Activated CD4-positive, alpha-beta T cell treated with anti-CD3 and anti-CD28 coated beads, Interleukin-2, amount 50 U/mL, for 4 hours (primary cell): ENCODE measurements around the gene EIF3J.
"Not testable (repeated sequence)": the region's sequence is repeated elsewhere in the genome, so short reads cannot be mapped to it uniquely, and the experiment has no call there.

Experiments used
- DNase-seq, 2 experiments: peaks; one replicate each; pipeline ENCODE4 v3.0.0-alpha.2; 2020

Gene EIF3J

DNA sequence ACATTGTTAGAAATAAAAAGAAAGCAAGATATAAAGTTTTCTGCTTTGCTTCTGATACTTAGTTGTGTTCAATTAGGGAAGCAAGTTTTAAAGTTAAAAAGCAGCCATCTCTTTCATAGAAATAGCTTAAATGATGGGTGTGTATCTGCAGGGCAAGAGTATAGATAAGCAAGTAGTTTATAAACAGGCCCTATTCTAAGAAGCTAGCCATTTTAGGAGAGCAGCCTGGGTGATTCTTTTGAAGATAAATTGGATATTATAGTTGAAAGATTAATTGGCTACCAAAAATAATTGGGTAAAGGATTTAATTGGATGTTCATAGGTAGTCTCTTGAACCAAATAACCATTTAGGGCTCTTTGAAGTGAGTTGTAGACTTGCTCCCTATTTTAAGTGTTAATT lies 5.6 kb downstream of the EIF3J start:
- no peak for DNase-seq

DNA sequence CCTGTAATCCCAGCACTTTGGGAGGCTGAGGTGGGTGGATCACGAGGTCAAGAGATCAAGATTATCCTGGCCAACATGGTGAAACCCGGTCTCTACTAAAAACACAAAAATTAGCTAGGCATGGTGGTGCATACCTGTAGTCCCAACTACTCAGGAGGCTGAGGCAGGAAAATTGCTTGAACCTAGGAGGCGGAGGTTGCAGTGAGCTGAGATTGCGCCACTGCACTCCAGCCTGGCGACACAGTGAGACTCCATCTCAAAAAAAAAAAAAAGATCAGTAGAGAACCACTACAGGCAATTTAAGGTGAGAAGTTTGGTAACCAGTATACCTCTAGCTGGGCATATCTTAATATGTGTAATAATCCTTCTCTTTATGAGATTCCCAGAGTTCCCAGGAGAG lies 7.8 kb downstream of the EIF3J start:
- DNase-seq = not testable (repeated sequence)

DNA sequence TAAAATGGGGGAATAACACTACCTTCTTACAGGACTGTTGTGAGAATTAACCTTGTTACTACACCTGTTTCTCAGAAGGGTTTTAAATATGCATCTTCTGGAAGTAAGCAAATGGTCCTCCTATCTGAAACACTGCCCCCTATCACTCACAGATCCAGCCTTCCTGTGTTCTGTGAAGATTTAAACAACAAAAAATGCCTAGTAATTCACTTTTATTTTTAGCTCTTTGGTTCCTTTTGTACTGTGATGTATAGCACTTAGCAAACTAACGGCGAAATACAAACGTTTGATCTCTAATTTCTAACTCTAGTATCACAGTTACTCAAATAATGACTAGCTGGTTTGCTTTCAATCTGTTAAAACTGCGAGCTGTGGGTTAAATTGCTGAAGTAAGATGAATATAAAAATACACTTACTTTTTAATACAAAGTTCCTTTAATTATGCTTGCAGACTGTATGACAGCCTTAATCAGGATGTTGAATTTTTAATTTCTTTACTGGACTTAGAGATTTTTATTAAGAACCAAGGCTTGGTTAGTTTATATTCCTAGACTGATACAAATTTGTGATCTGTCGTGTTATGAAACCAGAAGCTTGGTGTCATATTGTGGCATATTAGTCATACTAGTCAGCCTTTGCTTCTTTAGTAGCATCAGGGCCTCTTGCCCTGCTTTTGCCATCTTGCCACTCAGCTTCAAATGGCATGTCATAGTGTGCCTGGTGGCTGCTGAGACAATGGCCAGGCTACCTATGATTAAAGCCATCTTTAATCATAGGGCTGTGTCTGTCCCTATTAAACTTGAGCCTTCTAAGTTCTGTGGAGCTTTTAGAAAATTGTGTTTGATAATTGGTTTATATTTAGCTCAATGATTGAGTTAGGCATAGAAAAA lies 9.2 kb downstream of the EIF3J start:
- DNase-seq = no peak

DNA sequence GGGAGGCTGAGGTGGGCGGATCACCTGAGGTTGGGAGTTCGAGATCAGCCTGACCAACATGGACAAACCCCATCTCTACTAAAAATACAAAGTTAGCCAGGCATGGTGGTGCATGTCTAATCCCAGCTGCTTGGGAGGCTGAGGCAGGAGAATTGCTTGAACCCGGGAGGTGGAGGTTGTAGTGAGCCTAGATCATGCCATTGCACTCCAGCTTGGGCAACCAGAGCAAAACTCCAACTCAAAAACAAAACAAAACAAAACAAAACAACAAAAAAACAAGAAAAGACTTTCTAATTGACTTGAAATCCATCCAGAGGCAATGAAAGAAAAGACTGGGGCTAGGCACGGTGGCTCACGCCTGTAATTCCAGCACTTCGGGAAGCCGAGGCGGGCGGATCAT lies 12.2 kb downstream of the EIF3J start:
- DNase-seq = not testable (repeated sequence)

DNA sequence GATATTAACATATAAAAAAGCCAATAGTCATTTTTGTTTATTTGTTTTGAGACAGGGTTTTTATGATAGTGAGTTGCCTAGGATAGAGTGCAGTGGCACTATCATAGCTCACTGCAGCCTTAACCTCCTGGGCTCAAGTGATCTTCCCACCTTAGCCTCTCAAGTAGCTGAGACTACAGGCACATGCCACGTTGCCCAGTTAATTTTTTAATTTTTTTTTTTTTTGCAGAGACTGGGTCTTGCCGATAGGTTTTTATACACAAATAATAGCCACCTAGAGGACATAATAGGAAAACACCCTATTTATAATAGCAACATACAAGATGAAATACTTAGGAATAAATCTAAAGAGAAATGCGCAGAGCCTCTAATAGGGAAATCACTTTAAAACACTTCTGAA lies 13.3 kb downstream of the EIF3J start:
- no peak for DNase-seq

DNA sequence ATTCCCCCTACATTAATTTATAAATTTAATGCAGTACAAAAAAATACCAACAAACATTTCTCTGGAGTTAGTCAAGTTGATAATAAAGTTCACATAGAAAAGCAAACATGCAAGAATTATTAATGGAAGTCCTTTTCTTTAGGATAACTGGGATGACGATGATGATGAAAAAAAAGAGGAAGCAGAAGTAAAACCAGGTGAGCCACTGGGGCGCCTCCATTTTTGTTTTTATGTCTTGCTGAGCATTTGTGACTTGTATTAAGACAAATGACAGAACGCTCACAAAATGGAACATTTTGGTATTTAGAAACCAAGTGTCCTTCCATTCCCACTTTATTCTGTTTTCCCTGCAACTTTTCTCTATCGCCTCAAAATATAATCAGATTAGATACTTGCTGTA lies 13.8 kb downstream of the EIF3J start:
- no peak for DNase-seq

DNA sequence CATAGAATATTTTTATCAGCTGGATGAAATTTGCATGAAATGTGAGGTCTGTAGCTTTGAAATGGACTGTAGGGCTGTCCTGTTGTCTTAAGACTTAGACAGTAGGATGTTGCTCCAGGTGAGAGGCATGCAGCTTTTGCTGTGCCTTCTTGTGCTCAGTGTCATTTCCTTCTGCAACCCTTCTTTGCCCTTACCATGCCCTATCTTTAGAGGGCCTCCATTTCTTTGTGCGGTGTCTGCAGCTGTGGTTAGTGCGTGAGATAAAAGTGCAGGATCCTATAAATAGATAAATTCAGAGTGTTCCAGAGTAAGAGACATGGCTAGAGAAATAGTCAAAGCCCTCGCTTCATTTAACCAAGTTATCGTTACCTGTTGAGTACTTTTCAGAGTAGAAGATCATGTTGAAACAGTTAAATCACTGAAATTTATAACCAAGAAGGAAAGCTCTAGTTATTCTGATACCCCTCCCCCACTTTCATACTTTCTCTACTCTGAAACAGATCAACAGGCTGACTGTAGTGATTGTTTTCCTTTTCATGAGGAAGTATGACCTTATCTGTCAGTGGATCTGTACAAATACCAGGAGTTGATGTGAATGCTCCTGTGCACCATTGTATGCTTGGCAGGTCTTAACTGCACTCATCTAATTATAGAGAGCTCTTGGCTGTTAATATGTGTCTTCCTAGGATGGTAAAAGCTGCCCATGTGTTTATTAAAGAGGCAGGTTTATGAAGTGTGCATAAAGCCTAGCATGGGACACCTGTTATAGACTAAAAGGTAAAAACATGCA lies 18.2 kb downstream of the EIF3J start:
- no peak for DNase-seq

DNA sequence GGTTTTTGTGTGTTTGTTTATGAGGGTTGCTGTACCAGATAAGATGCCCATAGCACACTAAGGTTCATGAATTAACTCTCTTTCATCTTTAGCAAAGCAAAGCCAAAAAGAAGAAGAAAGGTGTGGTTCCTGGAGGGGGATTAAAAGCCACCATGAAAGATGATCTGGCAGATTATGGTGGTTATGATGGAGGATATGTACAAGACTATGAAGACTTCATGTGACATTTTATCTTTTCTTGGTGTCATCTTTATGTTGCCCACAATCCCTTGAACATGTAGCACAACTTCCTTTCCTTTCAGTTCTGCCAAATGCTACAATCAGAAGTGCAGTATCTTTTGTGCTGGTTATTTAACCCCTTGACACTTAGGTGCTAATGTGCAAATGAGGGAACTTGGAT lies 24.0 kb downstream of the EIF3J start:
- not testable (repeated sequence) for DNase-seq

DNA sequence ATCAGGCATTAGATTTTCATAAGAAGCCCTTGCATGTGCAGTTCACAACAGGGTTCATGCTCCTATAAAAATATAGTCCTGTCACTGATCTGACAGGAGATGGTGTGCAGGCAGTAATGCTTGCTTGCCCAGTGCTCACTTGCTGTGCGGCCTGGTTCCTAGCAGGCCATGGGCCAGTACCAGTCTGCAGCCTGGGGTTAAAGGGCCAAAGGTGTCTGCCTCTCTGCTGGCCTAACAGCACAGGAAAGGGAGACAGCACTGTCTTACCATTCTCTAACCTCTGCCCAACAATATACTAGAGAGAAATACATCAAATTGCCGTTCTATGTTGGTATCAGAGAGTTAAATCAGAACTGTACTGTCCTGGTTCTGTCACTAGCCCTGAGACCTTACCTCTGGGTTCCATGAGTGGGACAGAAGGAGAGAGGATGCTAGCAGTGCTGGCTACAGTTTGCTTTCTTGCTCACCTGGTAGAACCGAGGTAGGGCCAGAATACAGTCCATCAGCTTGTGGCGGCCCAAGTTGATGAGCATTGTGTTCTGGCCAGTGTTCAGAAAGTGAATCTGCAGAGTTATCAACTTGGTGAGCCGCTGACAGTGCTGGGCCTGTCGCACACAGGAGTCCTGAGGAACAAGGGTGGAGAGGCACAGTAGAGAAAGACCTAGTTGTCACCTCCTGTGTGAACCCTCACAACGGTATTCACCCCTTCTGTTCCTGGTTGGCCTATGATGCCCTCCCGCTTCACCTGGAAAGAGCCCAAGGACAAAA lies 28.6 kb downstream of the EIF3J start:
- DNase-seq = no peak

DNA sequence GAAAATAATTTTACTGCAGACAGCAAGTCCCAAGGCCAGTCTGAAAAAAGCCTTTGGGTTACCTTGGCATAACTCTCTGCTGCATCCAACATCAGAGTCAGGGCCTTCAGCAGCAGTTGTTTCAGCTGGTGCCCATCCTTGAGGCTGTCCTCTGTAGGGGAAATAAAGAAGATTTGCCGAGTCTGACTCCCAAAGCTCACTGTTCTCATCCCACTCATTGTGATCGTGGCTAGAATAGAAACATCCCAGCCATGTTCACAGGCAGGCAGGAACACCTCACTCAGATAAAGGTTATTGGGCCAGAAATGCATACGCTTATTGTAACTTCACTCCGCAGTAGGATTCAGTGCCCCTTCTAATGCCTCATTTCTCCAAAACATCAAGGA lies 29.2 kb downstream of the EIF3J start:
- no peak for DNase-seq

DNA sequence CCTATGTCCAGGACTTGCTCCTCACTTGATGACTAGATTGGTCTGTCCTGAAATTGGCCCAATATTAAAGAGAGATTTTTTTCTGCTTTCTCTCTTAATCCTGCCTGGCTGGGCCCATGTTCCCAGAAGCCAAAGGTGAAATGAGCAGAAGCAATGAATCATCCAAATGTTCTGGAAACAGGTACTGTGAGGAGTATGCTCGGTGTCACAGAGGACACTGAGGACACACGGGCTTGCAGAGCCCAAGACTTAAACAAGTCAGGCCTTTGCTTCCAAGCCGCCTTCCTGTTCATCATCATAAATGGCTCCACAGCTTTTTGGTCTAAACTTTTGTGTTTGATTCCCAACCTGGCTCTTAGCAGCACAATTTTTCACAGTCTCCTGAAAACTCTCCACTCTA lies 31.4 kb downstream of the EIF3J start:
- no peak for DNase-seq

DNA sequence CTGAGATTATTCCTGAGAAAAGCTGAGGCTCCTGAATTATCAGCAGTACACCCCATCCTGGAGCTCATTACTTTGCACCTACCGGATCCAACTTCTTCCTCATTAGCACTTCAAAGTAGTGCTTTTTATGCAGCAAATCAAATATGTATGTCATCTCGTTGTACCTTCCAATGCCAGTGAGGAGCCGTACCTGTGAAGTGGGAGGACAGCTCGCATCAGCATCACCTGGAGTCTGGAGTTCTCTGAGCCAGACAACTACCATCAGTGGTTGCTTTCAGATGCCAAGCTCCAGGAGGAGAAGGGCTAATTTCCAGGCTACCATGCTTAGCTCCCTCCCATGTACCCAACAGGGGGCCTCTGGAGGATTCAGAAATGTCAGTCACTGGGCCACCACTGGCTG lies 32.4 kb downstream of the EIF3J start:
- no peak for DNase-seq

DNA sequence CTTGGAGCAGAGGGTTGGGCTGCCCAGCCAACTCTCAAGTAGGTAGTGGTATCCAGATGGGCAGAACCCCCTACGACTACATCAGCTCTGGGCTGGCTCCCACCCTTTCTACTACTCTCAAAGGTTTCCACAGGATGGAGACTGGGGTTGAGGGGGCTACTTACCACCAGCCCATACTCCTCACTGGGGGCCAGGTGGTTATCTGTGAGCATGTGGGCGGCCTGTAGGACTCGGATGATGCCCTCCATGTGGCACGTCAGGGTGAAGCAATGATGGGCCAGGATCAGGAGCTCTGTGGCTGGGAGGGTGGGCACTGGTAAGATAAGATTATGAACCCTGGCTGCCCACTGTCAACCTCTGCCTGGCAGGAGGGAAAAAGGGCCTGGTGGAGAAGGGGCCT lies 33.4 kb downstream of the EIF3J start:
- DNase-seq = no peak

DNA sequence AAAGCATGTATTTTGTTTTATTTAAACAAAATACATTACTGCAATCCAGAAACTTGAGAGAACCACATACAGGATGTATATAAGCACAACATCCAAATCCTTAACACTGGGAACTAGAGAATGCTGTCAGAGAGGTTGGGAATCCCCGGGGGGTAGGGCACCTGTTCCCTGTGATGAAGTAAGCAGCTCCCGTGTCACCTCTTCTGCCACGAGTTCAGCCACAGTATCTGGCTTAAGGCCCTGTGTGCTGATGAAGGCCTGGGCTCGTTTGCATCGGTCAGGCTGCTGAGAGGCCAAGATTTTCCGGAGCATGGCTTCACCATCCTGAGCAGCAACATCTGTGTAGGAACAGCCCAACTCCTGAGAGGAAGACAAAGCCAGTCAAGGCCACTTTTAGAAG lies 36.4 kb downstream of the EIF3J start:
- no peak for DNase-seq

DNA sequence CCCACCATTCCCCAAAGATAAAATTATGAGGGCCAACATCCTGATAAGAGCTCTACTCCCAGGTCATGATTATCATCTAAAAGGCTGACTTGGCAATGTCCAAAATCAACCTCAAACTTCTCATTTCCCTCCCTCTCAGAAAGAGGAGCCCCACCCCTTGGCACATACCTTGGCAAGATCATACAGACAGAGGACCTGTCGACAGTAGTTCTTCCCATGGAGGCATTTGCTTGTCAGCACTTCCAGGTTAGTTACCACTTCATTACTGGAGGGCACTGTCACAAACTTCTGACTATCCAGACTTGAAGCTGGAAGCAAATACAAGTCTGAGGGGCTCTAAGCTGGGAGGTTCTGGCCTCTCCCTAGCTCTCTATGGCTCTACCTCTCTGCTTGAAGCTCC lies 37.8 kb downstream of the EIF3J start:
- DNase-seq = no peak

DNA sequence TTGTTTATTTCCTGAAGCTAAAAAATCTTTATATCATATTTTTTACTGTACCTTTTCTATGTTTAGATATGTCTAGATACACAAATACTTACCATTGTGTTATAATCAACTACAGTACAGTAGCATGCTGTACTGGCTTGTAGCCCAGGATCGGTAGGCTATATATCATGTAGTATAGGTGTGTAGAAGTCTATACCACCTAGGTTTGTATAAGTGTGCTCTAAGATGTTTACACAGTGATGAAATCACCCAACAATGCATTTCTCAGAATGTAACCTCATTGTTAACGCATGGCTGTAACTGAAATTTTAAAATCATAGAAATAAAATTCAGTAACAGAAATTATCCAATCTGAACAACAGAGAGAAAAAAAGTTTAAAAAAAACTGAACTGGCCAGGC lies 43.2 kb downstream of the EIF3J start:
- DNase-seq = no peak

DNA sequence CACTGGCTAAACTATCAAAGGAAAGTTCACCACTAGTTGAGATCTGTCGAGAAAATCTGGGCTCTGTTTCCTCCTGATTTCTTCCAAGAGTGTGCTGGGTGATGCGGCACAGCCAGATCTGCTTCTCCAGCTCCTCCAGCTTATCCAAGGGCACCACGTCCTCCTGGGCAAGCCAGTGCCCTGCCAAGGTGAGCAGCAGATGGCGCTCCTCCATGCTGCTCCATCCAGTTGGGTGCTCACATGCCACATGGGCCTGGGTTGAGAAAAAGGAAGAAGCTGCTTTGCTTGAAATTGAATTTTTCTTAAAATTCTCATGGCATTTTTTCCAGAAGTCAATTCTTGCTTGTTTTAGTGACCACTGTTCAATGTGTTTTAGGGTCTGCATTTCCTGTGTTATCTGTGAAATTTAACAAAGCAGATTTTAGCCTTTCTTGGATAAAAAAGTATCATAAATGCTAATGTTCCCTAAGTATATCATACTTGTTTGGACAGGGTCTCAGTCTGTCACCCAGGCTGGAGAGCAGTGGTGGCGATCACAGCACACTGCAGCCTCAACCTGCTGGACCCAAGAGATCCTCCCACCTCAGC lies 47.3 kb downstream of the EIF3J start:
- DNase-seq = peak; percentile 50

DNA sequence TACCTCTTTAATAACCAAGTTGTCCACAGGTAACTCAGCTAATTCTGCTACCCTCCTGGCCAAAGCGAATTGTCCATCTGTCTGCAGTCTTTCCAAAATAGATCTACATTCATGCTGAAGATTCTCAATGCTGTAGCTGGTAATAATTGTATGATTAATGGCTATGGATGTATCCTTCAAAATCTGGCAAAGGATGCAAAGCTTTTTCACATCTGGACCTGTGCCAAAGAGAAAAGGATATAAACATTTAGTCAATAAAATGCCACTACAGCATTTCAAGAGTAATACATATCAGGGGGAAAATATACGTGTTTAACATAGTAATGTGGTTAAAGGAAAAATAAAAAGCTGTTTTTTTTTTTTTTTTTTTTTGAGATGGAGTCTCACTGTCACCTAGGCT lies 48.7 kb downstream of the EIF3J start:
- DNase-seq = no peak

DNA sequence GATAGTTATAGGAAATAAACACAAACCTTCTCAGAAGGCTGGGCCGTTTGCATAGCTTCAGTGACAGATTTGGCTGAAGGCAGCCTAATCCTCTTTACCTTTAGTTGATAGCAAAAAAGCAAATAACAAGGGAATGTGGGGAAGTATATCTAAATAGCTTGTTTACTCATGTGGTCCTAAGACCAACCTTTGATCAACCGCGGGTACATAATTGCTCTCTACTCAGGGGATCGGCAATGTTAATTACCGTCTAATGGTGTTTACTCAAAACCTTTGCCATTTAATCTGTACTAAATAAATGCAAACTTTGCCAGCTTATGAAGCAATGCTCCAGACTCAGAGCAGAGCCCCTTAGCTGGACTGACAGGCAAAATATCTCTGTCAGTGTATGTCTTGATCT lies 51.6 kb downstream of the EIF3J start:
- DNase-seq = no peak

DNA sequence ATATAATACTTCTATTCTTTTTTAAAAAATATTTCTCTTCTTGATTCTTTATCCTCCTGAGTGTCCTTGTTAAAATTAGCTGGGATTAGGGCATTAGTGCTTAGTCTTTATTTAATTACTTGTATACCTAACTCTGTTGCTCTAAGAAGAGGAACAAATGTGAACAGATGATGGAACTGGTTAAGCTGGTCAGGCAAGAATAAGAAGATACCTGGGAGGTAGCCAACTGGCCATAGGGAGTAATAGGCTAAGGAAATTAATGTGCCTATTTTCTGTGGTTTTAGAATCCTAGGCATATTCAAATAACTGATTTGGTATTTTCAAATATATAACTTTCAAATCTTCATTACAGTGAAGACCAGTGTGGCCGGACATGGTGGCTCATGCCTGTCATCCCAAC lies 54.4 kb downstream of the EIF3J start:
- DNase-seq = no peak

DNA sequence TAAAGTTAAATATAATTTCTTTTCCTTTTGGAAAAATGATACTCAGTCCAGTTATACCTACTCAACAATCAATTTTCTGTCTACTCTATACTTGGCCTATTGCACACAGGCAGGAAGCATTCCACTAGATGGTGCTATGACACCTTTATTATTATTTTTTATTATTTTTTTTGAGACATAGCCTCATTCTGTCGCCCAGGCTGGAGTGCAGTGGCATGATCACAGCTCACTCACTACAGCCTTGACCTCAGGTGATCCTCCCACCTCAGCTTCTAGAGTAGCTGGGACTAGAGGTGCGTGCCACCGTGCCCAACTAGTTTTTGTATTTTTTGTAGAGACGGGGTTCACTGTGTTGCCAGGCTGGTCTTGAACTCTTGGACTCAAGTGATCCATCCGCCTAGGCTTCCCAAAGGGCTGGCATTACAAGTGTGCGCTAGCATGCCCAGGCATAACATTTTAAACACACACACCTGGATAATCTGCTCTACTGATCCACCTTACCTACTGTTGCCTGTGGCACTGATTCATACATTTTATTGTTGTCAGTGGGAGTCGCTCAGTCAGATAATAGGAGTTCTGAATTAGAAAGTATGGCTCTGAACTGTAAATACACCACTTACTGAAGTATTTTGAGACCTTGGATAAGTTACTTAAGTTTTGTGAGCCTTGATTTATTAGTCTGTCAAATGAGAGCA lies 56.2 kb downstream of the EIF3J start:
- no peak for DNase-seq

DNA sequence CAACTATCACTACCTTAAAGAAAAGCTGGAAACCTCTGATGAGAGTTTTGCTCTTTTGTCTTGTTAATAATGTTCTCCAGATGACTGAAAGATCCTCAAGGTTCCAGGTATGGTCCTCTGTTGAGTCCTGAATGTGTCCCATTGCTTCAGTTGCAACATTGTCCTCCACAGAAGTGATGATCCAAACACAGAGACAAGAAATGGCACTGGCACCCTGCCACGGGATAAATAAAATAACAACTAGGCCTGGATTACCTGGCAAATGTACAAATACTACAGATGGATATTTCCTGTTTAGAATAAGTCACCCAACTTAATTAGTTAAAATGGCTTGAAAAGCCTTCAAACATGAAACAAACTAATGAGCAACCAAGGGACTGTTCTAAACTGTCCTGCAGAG lies 58.3 kb downstream of the EIF3J start:
- DNase-seq = no peak
